ENCODE data around the gene DTNB. TPM values are rescaled to one million over a fixed set of nuclear protein-coding genes. Genes with fewer than 3 reads are reported as not detected.
A peak's percentile ranks its signal among the peaks of the same experiment; 100 is the strongest.

DTNB gene
- total and polyA plus RNA-seq, 2 experiments from 2014 or later, result 10.3 to 13.9 TPM

- Histone ChIP-seq H3K9me2 (replicated peaks; ENCODE audit: insufficient read depth) (no peaks in the 10 kb centered on the region), H3K27me3 (no peaks in the 10 kb centered on the region), H3K4me2 (no peak overlapping the region), H3K27ac (no peak overlapping the region), H3K4me3 (no peak overlapping the region), H2AFZ (no peak overlapping the region), H4K20me1 (ENCODE audit: insufficient read depth, poor library complexity, severe bottlenecking) (no peaks in the 10 kb centered on the region), H3K4me1 (ENCODE audit: insufficient read depth) (no peaks in the 10 kb centered on the region), H3K79me2 (no peaks in the 10 kb centered on the region), H3K36me3 (replicated peaks; ENCODE audit: insufficient read depth, low read depth) (no peaks in the 10 kb centered on the region), H3K9me3 (ENCODE audit: low read depth) (no peaks in the 10 kb centered on the region)
- DNase-seq (ENCODE audit: low spot score), result no peak
- 93% methylated on average over 3 of the region's 3 CpGs for WGBS (ENCODE audit: low lambda C conversion rate, missing lambda C conversion rate)
- no peak for TF ChIP-seq EZH2phosphoT487 (IDR thresholded peaks at IDR 0.05; ENCODE audit: low read depth, severe bottlenecking, unreplicated experiment)
- TF ChIP-seq EZH2 (IDR thresholded peaks at IDR 0.05; ENCODE audit: borderline replicate concordance), result no peak
- no peak for TF ChIP-seq CTCF (IDR thresholded peaks at IDR 0.05; ENCODE audit: poor library complexity)
Observed at GRCh38 chr2:25570161-25570845, 103.1 kb downstream of the DTNB start.

GRCh38 chr2:25567406-25567805 is 106.0 kb downstream of the DTNB start:
- no peak overlapping the region for H3K4me3 ChIP-seq
- TF ChIP-seq CTCF (IDR thresholded peaks at IDR 0.05; ENCODE audit: poor library complexity), result peak; percentile 62
- no peak for TF ChIP-seq EZH2 (IDR thresholded peaks at IDR 0.05; ENCODE audit: borderline replicate concordance)
- no peaks in the 10 kb centered on the region for H4K20me1 ChIP-seq (ENCODE audit: insufficient read depth, poor library complexity, severe bottlenecking)
- no peaks in the 10 kb centered on the region for H3K9me2 ChIP-seq (replicated peaks; ENCODE audit: insufficient read depth)
- H3K27me3 ChIP-seq, result no peaks in the 10 kb centered on the region
- no peak overlapping the region for H3K4me2 ChIP-seq
- H3K27ac ChIP-seq, result peak overlapping the region; percentile 6
- 64% methylated on average over 1 of the region's 1 CpG for WGBS (ENCODE audit: low lambda C conversion rate, missing lambda C conversion rate)
- no peaks in the 10 kb centered on the region for H3K79me2 ChIP-seq
- no peak overlapping the region for H2AFZ ChIP-seq
- DNase-seq (ENCODE audit: low spot score), result peak; percentile 54
- no peaks in the 10 kb centered on the region for H3K4me1 ChIP-seq (ENCODE audit: insufficient read depth)
- H3K36me3 ChIP-seq (replicated peaks; ENCODE audit: insufficient read depth, low read depth), result no peaks in the 10 kb centered on the region
- H3K9me3 ChIP-seq (ENCODE audit: low read depth), result no peaks in the 10 kb centered on the region

GRCh38 chr2:25566694-25567093 is 106.7 kb downstream of the DTNB start:
- 77% methylated on average over 2 of the region's 2 CpGs for WGBS (ENCODE audit: low lambda C conversion rate, missing lambda C conversion rate)
- H4K20me1 ChIP-seq (ENCODE audit: insufficient read depth, poor library complexity, severe bottlenecking), result no peaks in the 10 kb centered on the region
- H2AFZ ChIP-seq, result no peak overlapping the region
- H3K36me3 ChIP-seq (replicated peaks; ENCODE audit: insufficient read depth, low read depth), result no peaks in the 10 kb centered on the region
- no peaks in the 10 kb centered on the region for H3K4me1 ChIP-seq (ENCODE audit: insufficient read depth)
- no peak overlapping the region for H3K4me3 ChIP-seq
- no peaks in the 10 kb centered on the region for H3K27me3 ChIP-seq
- TF ChIP-seq CTCF (IDR thresholded peaks at IDR 0.05; ENCODE audit: poor library complexity) (no peak), EZH2 (IDR thresholded peaks at IDR 0.05; ENCODE audit: borderline replicate concordance) (no peak), EZH2phosphoT487 (IDR thresholded peaks at IDR 0.05; ENCODE audit: low read depth, severe bottlenecking, unreplicated experiment) (no peak)
- H3K9me2 ChIP-seq (replicated peaks; ENCODE audit: insufficient read depth), result no peaks in the 10 kb centered on the region
- no peak for DNase-seq (ENCODE audit: low spot score)
- no peaks in the 10 kb centered on the region for H3K79me2 ChIP-seq
- peak overlapping the region; percentile 6 for H3K27ac ChIP-seq
- H3K4me2 ChIP-seq, result no peak overlapping the region
- no peaks in the 10 kb centered on the region for H3K9me3 ChIP-seq (ENCODE audit: low read depth)
